ENCODE data around the gene CSF2. TPM values are rescaled to one million over a fixed set of nuclear protein-coding genes. Genes with fewer than 3 reads are reported as not detected.

Gene CSF2
- polyA plus RNA-seq, 1 experiment: not detected

- no peak for DNase-seq (ENCODE audit: low read depth, low spot score)
- TF ChIP-seq, protein P1, sequence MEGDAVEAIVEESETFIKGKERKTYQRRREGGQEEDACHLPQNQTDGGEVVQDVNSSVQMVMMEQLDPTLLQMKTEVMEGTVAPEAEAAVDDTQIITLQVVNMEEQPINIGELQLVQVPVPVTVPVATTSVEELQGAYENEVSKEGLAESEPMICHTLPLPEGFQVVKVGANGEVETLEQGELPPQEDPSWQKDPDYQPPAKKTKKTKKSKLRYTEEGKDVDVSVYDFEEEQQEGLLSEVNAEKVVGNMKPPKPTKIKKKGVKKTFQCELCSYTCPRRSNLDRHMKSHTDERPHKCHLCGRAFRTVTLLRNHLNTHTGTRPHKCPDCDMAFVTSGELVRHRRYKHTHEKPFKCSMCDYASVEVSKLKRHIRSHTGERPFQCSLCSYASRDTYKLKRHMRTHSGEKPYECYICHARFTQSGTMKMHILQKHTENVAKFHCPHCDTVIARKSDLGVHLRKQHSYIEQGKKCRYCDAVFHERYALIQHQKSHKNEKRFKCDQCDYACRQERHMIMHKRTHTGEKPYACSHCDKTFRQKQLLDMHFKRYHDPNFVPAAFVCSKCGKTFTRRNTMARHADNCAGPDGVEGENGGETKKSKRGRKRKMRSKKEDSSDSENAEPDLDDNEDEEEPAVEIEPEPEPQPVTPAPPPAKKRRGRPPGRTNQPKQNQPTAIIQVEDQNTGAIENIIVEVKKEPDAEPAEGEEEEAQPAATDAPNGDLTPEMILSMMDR (IDR thresholded peaks at IDR 0.05; ENCODE audit: low read depth, low read length): no peak
- Histone ChIP-seq H3K9me3 (ENCODE audit: control insufficient read depth, insufficient read depth, low read length) (peaks cover 2% of the 10 kb centered on the region; the same call in 1 of the 2 replicates), H3K27ac (ENCODE audit: low read depth, low read length) (no peak overlapping the region), H3K4me3 (ENCODE audit: low read depth, low read length) (no peak overlapping the region), H3K27me3 (ENCODE audit: control insufficient read depth, insufficient read depth, low read length) (no peaks in the 10 kb centered on the region)
- ChIA-PET POLR2A (no interaction called here), CTCF (interaction anchor here (5.1 kb wide), 1 partner anchor 7 kb away, joined by 36 read pairs; no protein-coding TSS in a partner anchor)
These were observed 2.9 kb upstream of the CSF2 start for GRCh38 chr5:132070460-132071337.

DNA sequence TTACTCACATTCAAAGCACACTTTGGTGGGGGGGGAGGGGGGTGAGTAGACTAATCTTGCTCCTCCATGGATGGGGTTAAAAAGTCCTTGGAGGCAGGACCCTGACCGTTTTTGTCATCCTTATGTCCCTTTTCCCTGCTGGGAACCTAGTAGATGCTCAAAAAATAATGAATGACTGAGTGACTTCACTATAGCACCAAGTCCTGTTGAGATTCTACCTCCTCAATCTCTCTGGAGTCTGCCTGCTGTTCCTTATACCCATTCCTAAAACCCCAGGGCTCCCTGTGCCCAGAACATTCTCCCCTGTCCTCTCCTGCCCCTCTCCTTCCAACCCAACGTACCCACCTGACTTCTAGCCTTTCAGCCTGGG, 2.3 kb upstream of the CSF2 start:
- CTCF ChIA-PET: interaction anchor here (0.6 to 5.1 kb wide), 2 partner anchors 8 to 144 kb away, joined by 4 to 36 read pairs; no protein-coding TSS in a partner anchor
- POLR2A ChIA-PET: no interaction called here
- DNase-seq (ENCODE audit: low read depth, low spot score): no peak
- Histone ChIP-seq H3K4me3 (ENCODE audit: low read depth, low read length) (no peak overlapping the region), H3K9me3 (ENCODE audit: control insufficient read depth, insufficient read depth, low read length) (peaks cover 2% of the 10 kb centered on the region; the same call in 1 of the 2 replicates), H3K27me3 (ENCODE audit: control insufficient read depth, insufficient read depth, low read length) (no peaks in the 10 kb centered on the region), H3K27ac (ENCODE audit: low read depth, low read length) (no peak overlapping the region)
- TF ChIP-seq, protein P1 (IDR thresholded peaks at IDR 0.05; ENCODE audit: low read depth, low read length): no peak

- Histone ChIP-seq H3K27ac (ENCODE audit: low read depth, low read length) (no peak overlapping the region), H3K9me3 (ENCODE audit: control insufficient read depth, insufficient read depth, low read length) (peaks cover 2% of the 10 kb centered on the region; the same call in 1 of the 2 replicates), H3K4me3 (ENCODE audit: low read depth, low read length) (no peak overlapping the region), H3K27me3 (ENCODE audit: control insufficient read depth, insufficient read depth, low read length) (no peaks in the 10 kb centered on the region)
- POLR2A ChIA-PET: no interaction called here
- TF ChIP-seq, protein P1 (IDR thresholded peaks at IDR 0.05; ENCODE audit: low read depth, low read length): no peak
- CTCF ChIA-PET: interaction anchor here (1.0 to 5.1 kb wide), 2 partner anchors 8 to 118 kb away, joined by 3 to 36 read pairs; no protein-coding TSS in a partner anchor
- no peak for DNase-seq (ENCODE audit: low read depth, low spot score)
These were observed 1.5 kb upstream of the CSF2 start for GRCh38 chr5:132072070-132072469.

DNA sequence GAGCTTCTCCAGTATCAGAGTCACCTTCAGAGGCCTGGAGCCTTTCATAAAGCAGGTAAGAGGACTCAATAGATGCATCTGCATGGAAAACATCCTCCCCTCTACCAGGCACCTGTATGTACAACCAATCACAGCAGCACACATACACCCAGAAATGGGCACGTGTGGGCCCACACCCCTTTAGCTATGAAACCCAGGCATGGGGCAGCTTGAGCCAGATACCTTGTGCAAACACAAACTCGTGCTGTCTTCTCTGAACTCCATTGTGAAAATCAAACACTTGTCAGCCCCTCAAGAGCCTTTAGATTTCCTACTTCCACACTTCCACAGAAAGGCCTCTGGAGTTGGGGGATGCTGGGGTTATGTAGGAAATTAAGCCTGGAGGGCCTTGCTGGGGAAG, 1.1 kb upstream of the CSF2 start:
- H3K27me3 ChIP-seq (ENCODE audit: control insufficient read depth, insufficient read depth, low read length): no peaks in the 10 kb centered on the region
- H3K4me3 ChIP-seq (ENCODE audit: low read depth, low read length): no peak overlapping the region
- DNase-seq (ENCODE audit: low read depth, low spot score): no peak
- TF ChIP-seq, protein P1 (IDR thresholded peaks at IDR 0.05; ENCODE audit: low read depth, low read length): no peak
- H3K9me3 ChIP-seq (ENCODE audit: control insufficient read depth, insufficient read depth, low read length): peaks cover 2% of the 10 kb centered on the region; the same call in 1 of the 2 replicates
- ChIA-PET CTCF (interaction anchor here (1.0 to 5.1 kb wide), 2 partner anchors 9 to 117 kb away, joined by 3 to 36 read pairs; no protein-coding TSS in a partner anchor), POLR2A (no interaction called here)
- no peak overlapping the region for H3K27ac ChIP-seq (ENCODE audit: low read depth, low read length)
